HG03103 (cell line): ENCODE measurements around the gene CD74.
A peak's percentile ranks its signal among the peaks of the same experiment; 100 is the strongest.
"Not testable (repeated sequence)": the region's sequence is repeated elsewhere in the genome, so short reads cannot be mapped to it uniquely, and the experiment has no call there.

Experiments used
- ATAC-seq: cut with Tn5 transposase; IDR thresholded peaks from one replicate; pipeline ENCODE4 v1.9.1; 2021; ENCODE audit warnings: low read depth; ENCODE audit not compliant: unreplicated experiment

The CD74 gene

GRCh38 chr5:150412319-150413175, at the start of gene CD74:
Gene CD74 (minus strand): TSS chr5:150412910. CDS start chr5:150412749, 161 bp downstream.
- ATAC-seq, result peak; percentile 63

DNA sequence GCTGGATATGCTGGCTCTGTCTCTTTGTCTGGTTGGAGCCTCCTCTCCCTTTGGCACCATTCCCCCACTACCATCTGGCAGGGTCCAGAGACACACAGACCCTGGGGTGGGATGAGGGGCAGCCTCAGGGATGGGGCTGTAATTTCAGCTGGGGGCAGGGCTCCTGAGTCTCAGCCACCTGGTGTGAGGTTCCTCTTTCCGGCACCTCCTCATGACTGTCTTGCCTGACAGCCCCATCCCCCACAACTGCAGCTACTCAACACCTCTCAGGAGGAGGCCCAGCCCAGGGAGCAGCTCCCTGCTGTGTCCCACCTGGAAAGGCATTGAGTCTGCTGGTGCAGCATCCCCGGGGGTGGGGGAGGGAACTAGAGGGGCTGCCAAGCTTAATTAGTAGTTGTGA, 48.5 kb upstream of the CD74 start:
- ATAC-seq, result peak; percentile 80

DNA sequence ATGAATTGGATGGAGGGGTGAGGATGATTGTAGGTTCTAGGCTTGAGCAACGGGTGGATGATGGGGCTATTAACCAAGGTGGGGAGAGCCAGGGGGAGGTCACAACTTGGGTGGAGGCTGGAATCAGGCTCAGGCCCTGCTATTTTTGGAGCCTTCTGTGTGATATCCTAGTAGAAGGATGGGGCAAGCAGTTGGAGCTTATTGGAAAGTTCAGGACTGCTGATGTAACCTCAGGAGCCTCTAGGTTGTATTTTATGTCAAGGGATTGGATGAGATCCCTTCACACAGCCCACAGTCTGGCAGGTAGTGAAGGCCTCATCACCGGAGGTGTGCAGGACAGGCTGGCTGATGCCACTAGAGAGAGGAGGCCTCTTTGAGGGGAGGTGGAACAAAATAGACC, 48.1 kb upstream of the CD74 start:
- ATAC-seq, result peak; percentile 20

- peak; percentile 48 for ATAC-seq
These were observed 46.3 kb upstream of the CD74 start for GRCh38 chr5:150458802-150459557.

DNA sequence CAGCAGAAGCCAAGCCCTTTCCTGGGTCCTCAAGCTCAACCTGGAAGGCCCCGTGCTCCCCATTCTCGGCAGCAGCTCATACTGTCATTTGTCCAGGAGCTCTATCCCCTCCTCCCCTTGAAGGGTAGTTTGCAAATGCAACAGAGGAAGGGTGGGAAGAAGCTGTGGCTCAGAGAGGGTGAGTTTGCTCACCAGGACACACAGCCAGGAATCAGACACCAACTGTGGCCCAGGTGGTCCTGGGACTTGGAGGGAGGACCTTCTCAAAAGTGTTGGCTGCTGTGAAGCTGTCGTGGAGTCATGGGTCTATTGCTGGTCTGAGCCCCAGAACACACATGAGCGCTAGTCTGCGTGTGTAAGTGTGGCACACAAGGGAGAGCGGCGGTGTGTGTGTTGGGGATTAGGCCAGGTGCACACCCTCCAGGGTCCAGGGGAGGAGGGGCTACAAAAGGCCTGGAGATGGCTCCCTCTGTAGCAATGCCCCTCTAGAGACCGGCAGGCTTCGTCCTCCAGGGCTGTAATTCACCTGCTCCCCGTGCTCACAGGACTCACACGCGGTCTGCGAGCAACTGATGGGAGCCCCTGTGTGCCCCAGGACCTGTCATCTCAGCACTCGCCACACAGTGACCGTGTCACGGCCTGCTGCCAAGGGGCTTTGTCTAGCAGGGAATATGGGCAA, 45.0 kb upstream of the CD74 start:
- ATAC-seq, result no peak

- ATAC-seq, result no peak
These were observed 44.4 kb upstream of the CD74 start for GRCh38 chr5:150457121-150457520.

DNA sequence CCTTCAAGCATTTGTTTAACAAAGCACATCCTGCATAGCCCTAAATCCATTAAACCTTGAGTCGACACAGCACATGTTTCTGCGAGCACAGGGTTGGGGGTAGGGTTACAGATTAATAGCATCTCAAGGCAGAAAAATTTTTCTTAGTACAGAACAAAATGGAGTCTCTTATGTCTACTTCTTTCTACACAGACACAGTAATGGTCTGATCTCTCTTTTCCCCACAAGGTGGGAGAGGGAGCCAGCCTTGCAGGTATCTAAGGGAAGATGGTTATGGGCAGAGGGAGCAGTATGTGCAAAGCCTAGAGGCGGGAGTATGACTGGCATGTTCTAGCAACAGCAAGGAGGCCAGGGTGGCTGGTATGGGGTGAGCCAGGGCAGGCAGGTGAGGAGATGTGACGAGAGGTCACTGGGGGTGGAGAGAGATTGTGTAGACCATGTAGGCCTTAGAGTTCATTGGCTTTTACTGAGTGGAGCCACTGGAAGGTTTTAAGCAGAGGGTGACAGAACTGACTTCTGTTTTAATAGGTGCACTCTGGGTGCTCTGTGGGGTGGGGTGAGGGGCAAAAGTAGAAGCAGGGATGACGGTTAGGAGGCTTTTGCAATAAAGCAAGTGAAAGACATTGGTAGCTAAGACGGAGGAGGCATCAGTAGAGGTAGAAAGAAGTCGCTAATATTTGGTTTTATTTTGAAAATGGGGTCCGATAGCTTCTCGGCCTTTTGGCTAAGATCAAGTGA, 42.0 kb upstream of the CD74 start:
- ATAC-seq, result no peak

GRCh38 chr5:150454027-150454426, 41.3 kb upstream of the CD74 start:
- not testable (repeated sequence) for ATAC-seq

GRCh38 chr5:150452914-150453313, 40.2 kb upstream of the CD74 start:
- no peak for ATAC-seq

DNA sequence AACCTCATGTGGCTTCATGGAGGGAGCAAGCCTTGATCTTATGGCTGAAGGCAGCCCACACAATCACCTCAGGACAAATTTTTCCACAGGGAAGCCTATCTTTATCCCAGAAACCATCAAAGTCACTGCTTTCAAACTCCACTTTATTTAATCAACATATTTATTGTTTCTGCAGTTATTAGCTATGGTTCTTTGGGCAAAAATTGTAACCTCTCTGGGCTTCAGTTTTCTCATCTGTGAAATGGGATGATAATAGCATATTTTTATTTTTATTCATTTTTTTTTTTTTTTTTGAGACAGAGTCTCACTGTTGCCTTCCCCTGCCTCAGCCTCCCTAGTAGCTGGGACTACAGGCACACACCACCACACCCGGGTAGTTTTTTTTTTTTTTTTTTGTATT, 38.9 kb upstream of the CD74 start:
- no peak for ATAC-seq

DNA sequence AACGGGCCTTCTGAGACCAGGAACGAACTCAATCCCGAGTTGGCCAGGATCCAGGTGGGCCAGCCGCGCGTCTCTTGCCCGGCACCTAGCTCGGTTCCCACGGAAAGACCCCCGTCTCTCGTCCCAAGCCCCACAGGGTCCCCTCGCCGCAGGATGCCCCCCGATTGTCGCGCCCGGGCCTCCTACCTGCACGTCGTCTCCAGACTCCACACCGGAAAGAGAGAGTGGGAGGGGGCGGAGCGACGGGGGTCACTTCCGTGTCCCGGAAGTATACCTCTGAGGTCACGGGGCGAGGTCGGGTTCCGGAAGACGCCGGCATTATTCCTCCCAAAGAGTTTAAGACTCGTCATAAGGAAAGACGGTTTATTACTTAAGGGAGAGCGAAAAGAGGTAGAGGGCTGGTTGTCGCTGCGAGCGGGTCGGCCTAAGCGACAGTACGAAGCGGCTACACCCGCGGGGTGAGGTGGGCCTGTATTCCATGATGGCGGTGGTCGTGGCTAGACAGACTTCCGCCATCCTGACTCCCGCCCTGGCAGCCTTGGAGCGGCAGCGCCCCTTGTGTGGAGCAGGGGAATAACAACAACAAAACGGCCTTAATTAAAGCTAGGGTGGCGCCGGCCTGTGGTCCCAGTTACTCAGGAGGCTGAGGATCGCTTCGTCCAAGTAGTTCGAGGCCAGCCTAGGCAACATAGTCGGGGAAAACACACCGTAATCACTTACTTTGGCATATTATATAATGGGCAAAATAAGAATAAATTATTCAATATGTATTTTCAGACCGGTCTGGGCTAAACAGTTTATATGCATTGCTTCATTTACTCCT, 37.0 kb upstream of the CD74 start, which contains the start of gene RPS14:
Gene RPS14, minus strand, starts transcription at position 223 of the 823 bp plus-strand sequence. CDS start 2,006 bp downstream, outside the sequence.
- ATAC-seq, result peak; percentile 89

DNA sequence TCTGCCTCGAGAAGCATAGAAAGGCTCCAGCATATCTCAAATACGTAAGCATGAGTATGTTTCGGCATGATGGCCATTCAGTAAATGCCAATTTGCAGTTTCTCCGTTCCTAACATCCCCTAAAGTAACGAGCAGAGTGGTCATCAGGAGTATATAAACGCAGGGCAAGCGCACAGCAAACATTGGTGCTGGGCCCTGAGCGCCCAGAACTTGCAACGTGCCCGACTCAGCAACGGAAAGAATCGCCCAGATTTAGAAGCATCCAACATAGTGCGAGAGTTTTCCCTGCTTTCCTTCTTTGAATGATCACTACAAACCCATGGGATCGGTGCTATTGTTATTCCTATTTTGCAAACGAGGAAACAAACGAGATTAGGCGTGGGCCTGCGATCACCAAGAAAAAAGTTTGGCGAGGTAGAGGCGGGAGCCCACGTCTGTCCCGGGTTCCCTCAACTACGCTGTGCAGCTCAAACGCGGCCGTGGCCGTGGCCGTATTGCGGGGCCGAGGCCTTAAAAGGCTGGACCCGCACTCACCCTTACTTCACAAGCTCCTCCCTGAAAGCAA, 36.3 kb upstream of the CD74 start:
- peak; percentile 13 for ATAC-seq

- no peak for ATAC-seq
These were observed 35.6 kb upstream of the CD74 start for GRCh38 chr5:150448334-150448733.

- no peak for ATAC-seq
These were observed 34.5 kb upstream of the CD74 start for GRCh38 chr5:150447188-150447587.

GRCh38 chr5:150446583-150446982, 33.9 kb upstream of the CD74 start:
- ATAC-seq, result no peak

GRCh38 chr5:150446088-150446487, 33.4 kb upstream of the CD74 start:
- ATAC-seq, result no peak

GRCh38 chr5:150444770-150445169, 32.1 kb upstream of the CD74 start:
- no peak for ATAC-seq

DNA sequence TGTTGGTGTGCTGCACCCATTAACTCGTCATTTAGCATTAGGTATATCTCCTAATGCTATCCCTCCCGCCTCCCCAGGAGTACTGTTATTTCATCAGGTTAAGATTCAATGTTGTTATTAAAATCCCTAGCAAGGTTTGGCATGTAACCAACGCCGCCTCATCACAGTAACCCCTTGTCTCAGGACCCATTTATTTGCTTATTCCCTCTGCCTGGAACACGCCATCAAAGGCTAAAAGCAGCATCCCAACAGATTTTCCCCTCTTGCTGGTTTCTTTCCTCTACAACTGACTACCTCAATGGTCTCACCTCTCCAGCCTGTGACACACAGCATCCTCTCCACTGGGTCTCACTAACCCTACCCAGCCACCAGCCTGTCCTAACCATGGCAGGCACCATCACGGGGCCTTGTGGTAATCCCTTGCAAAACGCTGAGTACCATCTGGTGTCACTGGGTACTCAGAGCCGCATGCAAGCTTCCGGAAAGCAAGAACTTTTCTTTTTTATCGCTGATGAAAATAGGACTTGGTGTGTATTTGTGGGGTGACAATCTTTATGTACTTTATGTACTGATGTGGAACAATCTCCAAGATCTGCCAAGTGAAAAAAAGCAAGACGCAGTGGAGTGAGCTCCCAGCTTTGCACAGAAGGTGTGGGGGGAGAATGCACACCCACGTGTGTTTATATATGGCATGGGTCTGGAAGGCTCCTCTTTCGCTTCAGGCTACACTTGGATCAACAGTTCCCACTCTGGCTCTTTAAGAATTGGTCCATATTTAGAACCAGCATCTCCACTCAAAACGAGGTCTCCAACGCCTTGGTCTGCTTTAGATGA, 30.7 kb upstream of the CD74 start:
- ATAC-seq, result no peak
